IMR-90 (cell line): ENCODE measurements around the gene NIT1. TPM values are rescaled to one million over a fixed set of nuclear protein-coding genes. Genes with fewer than 3 reads are reported as not detected.
A peak's percentile ranks its signal among the peaks of the same experiment; 100 is the strongest.

Source experiments
- ATAC-seq: fragments of 200-7000 bp; cut with Tn5 transposase; 2 replicates; pipeline ENCODE4 v1.9.1; 2020; ENCODE audit warnings: low read depth, mild to moderate bottlenecking, moderate library complexity
- BruUV-seq: library from RNA; stranded (reverse); fragments of 400-500 nt; replicated peaks from 2 replicates; lab custom pipeline; 2021; lab: Mats Ljungman, UMichigan
- CTCF ChIA-PET: fragments of 300-600 bp; formaldehyde crosslinking; extraction: SDS; loops from one replicate; lab custom pipeline; 2021; ENCODE audit warnings: antibody characterized with exemption; lab: Yijun Ruan, JAX
- POLR2A ChIA-PET: fragments of 300-600 bp; sonication (Branson Sonifier 250); formaldehyde crosslinking; loops from one replicate; lab custom pipeline; 2022; ENCODE audit warnings: antibody characterized with exemption; ENCODE audit not compliant: unreplicated experiment; lab: Charles Lee
- DNase-seq: peaks from one replicate; pipeline ENCODE4 v3.0.0; 2013
- H2AFZ ChIP-seq: replicated peaks from 2 replicates; pipeline ENCODE3; 2013; ENCODE audit warnings: low read length, mild to moderate bottlenecking; ENCODE audit not compliant: poor library complexity
- H2AK5ac ChIP-seq: 2 replicates; pipeline ENCODE4 v1.6.1; 2013; ENCODE audit warnings: low read depth, low read length, inconsistent platforms
- H2AK9ac ChIP-seq: replicated peaks from 2 replicates; pipeline ENCODE3; 2013; ENCODE audit warnings: mild to moderate bottlenecking, low read depth, low read length, moderate library complexity; ENCODE audit not compliant: poor library complexity
- H2BK120ac ChIP-seq: 2 replicates; pipeline ENCODE4 v1.6.1; 2013; ENCODE audit warnings: low read depth, low read length, inconsistent platforms
- H2BK15ac ChIP-seq: 3 replicates; pipeline ENCODE4 v1.6.1; 2013; ENCODE audit warnings: low read depth, low read length, inconsistent platforms
- H2BK20ac ChIP-seq: 2 replicates; pipeline ENCODE4 v1.6.1; 2013; ENCODE audit warnings: low read depth, mild to moderate bottlenecking, inconsistent platforms, low read length, moderate library complexity
- H2BK5ac ChIP-seq: 2 replicates; pipeline ENCODE4 v1.6.1; 2013; ENCODE audit warnings: mild to moderate bottlenecking, low read depth, low read length, inconsistent platforms; ENCODE audit not compliant: poor library complexity, severe bottlenecking
- H3K14ac ChIP-seq: replicated peaks from 2 replicates; pipeline ENCODE4 v1.6.1; 2013; ENCODE audit warnings: low read depth, low read length, inconsistent platforms
- H3K18ac ChIP-seq: 2 replicates; pipeline ENCODE4 v1.6.1; 2013; ENCODE audit warnings: low read depth, low read length, control low read depth
- H3K23ac ChIP-seq: 2 replicates; pipeline ENCODE4 v1.6.1; 2013; ENCODE audit warnings: low read depth, low read length, inconsistent platforms
- H3K27ac ChIP-seq: 2 replicates; pipeline ENCODE4 v1.5.1; 2013; ENCODE audit warnings: mild to moderate bottlenecking, control low read depth, low read length; ENCODE audit not compliant: insufficient read depth
- H3K27me3 ChIP-seq: 2 replicates; pipeline ENCODE4 v1.6.1; 2013; ENCODE audit warnings: low read length; ENCODE audit not compliant: control insufficient read depth, insufficient read depth
- H3K36me3 ChIP-seq: 2 replicates; pipeline ENCODE4 v1.6.1; 2013; ENCODE audit warnings: low read length, mixed read lengths; ENCODE audit not compliant: control insufficient read depth, insufficient read depth
- H3K4ac ChIP-seq: 2 replicates; pipeline ENCODE4 v1.6.1; 2013; ENCODE audit warnings: low read depth, low read length, inconsistent platforms
- H3K4me1 ChIP-seq: 2 replicates; pipeline ENCODE4 v1.6.1; 2013; ENCODE audit warnings: low read length, mixed read lengths; ENCODE audit not compliant: control insufficient read depth, insufficient read depth
- H3K4me2 ChIP-seq: 2 replicates; pipeline ENCODE4 v1.6.1; 2013; ENCODE audit warnings: low read depth, mild to moderate bottlenecking, control low read depth, low read length, moderate library complexity
- H3K4me3 ChIP-seq: 2 replicates; pipeline ENCODE4 v1.5.1; 2013; ENCODE audit warnings: low read depth, mild to moderate bottlenecking, control low read depth, low read length, moderate library complexity; ENCODE audit not compliant: insufficient read depth
- H3K56ac ChIP-seq: 2 replicates; pipeline ENCODE4 v1.6.1; 2013; ENCODE audit warnings: low read length, inconsistent platforms; ENCODE audit not compliant: insufficient read depth; ENCODE audit errors: extremely low read depth
- H3K79me1 ChIP-seq, 2 experiments: 2 replicates each; pipeline ENCODE4 v1.6.1; 2013; ENCODE audit warnings: low read length in 2 of 2, inconsistent platforms in 1 of 2, low read depth in 1 of 2
- H3K9ac ChIP-seq: 2 replicates; pipeline ENCODE4 v1.6.1; 2013; ENCODE audit warnings: low read depth, low read length, control low read depth
- H3K9me1 ChIP-seq: 2 replicates; pipeline ENCODE4 v1.6.1; 2013; ENCODE audit warnings: low read length, inconsistent platforms; ENCODE audit not compliant: insufficient read depth
- H3K9me3 ChIP-seq: 2 replicates; pipeline ENCODE4 v1.6.1; 2013; ENCODE audit warnings: low read length; ENCODE audit not compliant: control insufficient read depth, insufficient read depth
- H4K20me1 ChIP-seq: 2 replicates; pipeline ENCODE4 v1.6.1; 2013; ENCODE audit warnings: low read length, inconsistent platforms; ENCODE audit not compliant: insufficient read depth
- H4K5ac ChIP-seq: 2 replicates; pipeline ENCODE4 v1.6.1; 2013; ENCODE audit warnings: mild to moderate bottlenecking, low read depth, low read length, control low read depth
- H4K8ac ChIP-seq, 2 experiments: 2 replicates each; pipeline ENCODE4 v1.6.1; 2013; ENCODE audit warnings: low read depth in 2 of 2, low read length in 2 of 2, control low read depth in 1 of 2, inconsistent platforms in 1 of 2
- H4K91ac ChIP-seq: 2 replicates; pipeline ENCODE4 v1.6.1; 2013; ENCODE audit warnings: low read depth, low read length, inconsistent platforms; ENCODE audit not compliant: insufficient read depth
- BHLHE40 ChIP-seq: fragments of 150-350 bp; IDR thresholded peaks from 2 replicates; pipeline ENCODE4 v1.6.1; 2016; ENCODE audit warnings: mild to moderate bottlenecking, low read depth, low read length
- CEBPB ChIP-seq: IDR thresholded peaks from 2 replicates; pipeline ENCODE4 v1.6.1; 2012; ENCODE audit warnings: low read depth, low read length, improper control_type of control experiment
- CTCF ChIP-seq: conservative IDR thresholded peaks from 2 replicates; pipeline ENCODE4 v1.5.1; 2012; ENCODE audit warnings: mild to moderate bottlenecking, low read depth, low read length, improper control_type of control experiment
- FOS ChIP-seq: fragments of 150-350 bp; IDR thresholded peaks from 2 replicates; pipeline ENCODE4 v1.6.1; 2016; ENCODE audit warnings: low read depth, low read length
- MAZ ChIP-seq: IDR thresholded peaks from 2 replicates; pipeline ENCODE4 v1.6.1; 2012; ENCODE audit warnings: low read depth, mild to moderate bottlenecking, low read length, improper control_type of control experiment, moderate library complexity, borderline replicate concordance
- MXI1 ChIP-seq: IDR thresholded peaks from 2 replicates; pipeline ENCODE4 v1.6.1; 2012; ENCODE audit warnings: low read depth, mild to moderate bottlenecking, low read length, moderate library complexity, borderline replicate concordance
- SMC3 ChIP-seq: fragments of 150-350 bp; IDR thresholded peaks from 2 replicates; pipeline ENCODE4 v1.6.1; 2016; ENCODE audit warnings: low read depth, mild to moderate bottlenecking, antibody characterized with exemption, low read length, moderate library complexity
- WGBS, 2 experiments: methylation state at CpG; one replicate each; pipeline versions ENCODE4 v1.1.5 to v1.1.7; 2013; ENCODE audit warnings: missing lambda C conversion rate in 2 of 2; ENCODE audit not compliant: insufficient read length in 1 of 2; ENCODE audit errors: extremely low coverage in 2 of 2; 5-methylcytosine and 5-hydroxymethylcytosine counted together
- dilution Hi-C: fragments of 300-500 bp; cut with HindIII; formaldehyde crosslinking; loops from one replicate; pipeline ENCODE4 v1.14.3; 2018; ENCODE audit warnings: low sequenced_read_pairs; ENCODE audit not compliant: unreplicated experiment
- in situ Hi-C: fragments of 300-500 bp; cut with MboI; formaldehyde crosslinking; loops from 3 replicates; pipeline ENCODE4 v1.14.3; 2019; ENCODE audit warnings: low sequenced_read_pairs, inconsistent platforms, mixed read lengths
- intact Hi-C: fragments of 100-400 bp; cut with micrococcal nuclease; formaldehyde crosslinking; loops from 2 replicates; pipeline ENCODE4 v1.10.0; 2022
- polyA plus RNA-seq, 3 experiments: library from polyadenylated mRNA; depleted of rRNA; stranded (reverse); fragments of >200 nt; gene quantifications; 2 replicates each; pipeline ENCODE4 v1.2.3, GENCODE V29; 2012; ENCODE audit warnings: low replicate concordance in 1 of 3
- total RNA-seq: library from RNA; depleted of rRNA; stranded (reverse); fragments of >200 nt; gene quantifications from 2 replicates; pipeline ENCODE4 v1.2.3, GENCODE V29; 2012

Gene NIT1
- total and polyA plus RNA-seq, 2 of the 4 experiments (the other 2 are of a cell fraction), result 22.8 to 33.6 TPM

GRCh38 chr1:161082996-161083747 is 34.7 kb upstream of the NIT1 start:
- Histone ChIP-seq H2BK120ac (peak overlapping the region; percentile 82; the same call in 1 of the 2 replicates), H3K27ac (peak overlapping the region; percentile 24; the same call in 1 of the 2 replicates), H3K4me3 (no peak overlapping the region), H3K4me1 (peaks cover 28% of the 10 kb centered on the region), H3K4ac (peak overlapping the region; percentile 71), H2BK15ac (peak overlapping the region; percentile 8; the same call in 2 of the 3 replicates), H2BK20ac (peak overlapping the region; percentile 58; the same call in 1 of the 2 replicates), H4K5ac (peak overlapping the region; percentile 28; the same call in 1 of the 2 replicates), H3K9me1 (peaks cover 22% of the 10 kb centered on the region), H3K23ac (no peak overlapping the region), H3K56ac (no peak overlapping the region), H2AFZ (peak overlapping the region; percentile 92), H4K8ac (peak overlapping the region; percentile 55 to 78), H3K36me3 (no peaks in the 10 kb centered on the region), H3K79me1 (no peaks in the 10 kb centered on the region), H3K14ac (peak overlapping the region; percentile 65; the same call in 1 of the 2 replicates), H3K9ac (no peak overlapping the region), H2AK5ac (peak overlapping the region; percentile 62; the same call in 1 of the 2 replicates), H3K27me3 (no peaks in the 10 kb centered on the region), H2AK9ac (peak overlapping the region; percentile 57), H2BK5ac (peak overlapping the region; percentile 81), H3K4me2 (no peak overlapping the region), H3K18ac (peak overlapping the region; percentile 21; the same call in 1 of the 2 replicates), H4K20me1 (no peaks in the 10 kb centered on the region), H4K91ac (peak overlapping the region; percentile 69), H3K9me3 (no peaks in the 10 kb centered on the region)
- intact Hi-C loops, result loop anchor here (5.0 kb wide), 1 partner anchor 36 kb away; the partner anchor contains the start of gene USF1
- DNase-seq, result peak; percentile 92
- POLR2A ChIA-PET, result no interaction called here
- 47% methylated on average over 3 of the region's 8 CpGs; no CpG with 5 or more reads in 1 of the 2 experiments for WGBS, 2 experiments
- CTCF ChIA-PET, result interaction anchor here (1.1 kb wide), 1 partner anchor 14 kb away, joined by 4 read pairs; no protein-coding TSS in a partner anchor
- BruUV-seq, result no TSS peak
- dilution Hi-C loops, result no loop called here
- ATAC-seq, result peak; percentile 89
- peak; percentile 70 for TF ChIP-seq BHLHE40
- peak; percentile 89 for TF ChIP-seq MAZ
- peak; percentile 10; the same call in 1 of the 2 replicates for TF ChIP-seq SMC3
- peak; percentile 81 for TF ChIP-seq FOS
- TF ChIP-seq CEBPB, result peak; percentile 99
- no peak for TF ChIP-seq MXI1
- no peak for TF ChIP-seq CTCF
- in situ Hi-C loops, result no loop called here
